Measurements from ENCODE around the gene RNF25.

Gene RNF25

GRCh38 chr2:218622606-218623365 lies 49.0 kb downstream of the RNF25 start:
- DNase-seq: no peak

DNA sequence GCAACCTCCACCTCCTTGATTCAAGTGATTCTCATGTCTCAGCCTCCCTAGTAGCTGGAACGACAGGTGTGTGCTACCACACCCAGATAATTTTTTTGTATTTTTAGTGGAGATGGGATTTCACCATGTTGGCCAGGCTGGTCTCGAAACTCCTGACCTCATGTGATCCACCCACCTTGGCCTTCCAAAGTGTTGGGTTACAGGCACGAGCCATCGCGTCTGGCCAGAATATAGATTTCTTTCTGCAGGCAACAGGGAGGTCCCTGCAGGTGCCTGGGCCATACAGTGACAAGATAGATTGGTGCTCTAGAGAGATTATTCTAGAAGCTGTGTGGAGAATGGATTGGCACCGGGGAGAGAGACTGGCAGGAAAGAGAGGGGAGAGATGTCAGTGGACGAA lies 50.8 kb downstream of the RNF25 start:
- DNase-seq: no peak

DNA sequence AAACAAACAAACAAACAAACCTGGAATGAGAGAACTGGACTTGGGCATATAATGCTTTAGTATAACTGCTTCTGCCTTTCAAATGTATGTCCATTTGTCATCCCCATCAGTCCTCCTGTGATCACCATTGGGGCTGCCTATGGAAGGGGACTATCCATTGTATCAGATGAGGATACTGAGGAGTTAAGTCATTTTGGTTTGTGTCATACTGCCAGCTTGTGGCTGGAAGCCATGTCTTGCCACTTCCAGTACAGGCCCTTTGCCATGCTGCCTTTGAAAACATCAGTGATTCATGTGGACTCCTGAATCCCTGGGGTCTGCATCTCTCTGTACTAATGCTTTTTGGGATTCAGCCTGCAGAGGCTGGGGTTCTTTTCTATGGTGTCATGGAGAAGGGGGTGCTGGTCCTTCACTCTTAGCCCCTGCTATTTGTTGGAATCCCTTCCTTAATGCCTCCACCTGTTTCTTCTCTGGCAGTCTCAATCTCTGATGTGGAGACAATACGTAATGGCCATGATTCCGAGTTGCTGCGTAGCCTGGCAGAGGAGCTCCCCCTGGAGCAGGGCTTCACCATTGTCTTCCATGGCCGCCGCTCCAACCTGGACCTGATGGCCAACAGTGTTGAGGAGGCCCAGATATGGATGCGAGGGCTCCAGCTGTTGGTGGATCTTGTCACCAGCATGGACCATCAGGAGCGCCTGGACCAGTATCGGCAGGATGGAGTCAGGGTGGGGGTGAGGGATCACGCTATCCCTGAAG lies 53.5 kb downstream of the RNF25 start:
- no peak for DNase-seq

DNA sequence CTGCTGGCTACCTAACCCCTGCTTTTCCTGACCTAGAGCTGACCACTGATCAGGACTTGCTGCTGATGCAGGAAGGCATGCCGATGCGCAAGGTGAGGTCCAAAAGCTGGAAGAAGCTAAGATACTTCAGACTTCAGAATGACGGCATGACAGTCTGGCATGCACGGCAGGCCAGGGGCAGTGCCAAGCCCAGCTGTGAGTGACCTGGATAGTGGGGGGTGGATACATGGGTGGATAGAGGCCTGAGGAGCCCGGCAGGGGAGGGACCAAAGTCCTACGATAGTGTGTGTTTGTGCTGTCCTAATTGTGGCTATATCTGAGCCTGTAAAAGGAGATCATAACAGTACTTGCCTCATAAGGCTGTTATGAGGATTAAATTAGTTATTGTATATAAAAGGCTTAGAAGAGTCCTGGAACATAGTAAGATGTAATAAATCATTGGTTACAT lies 55.9 kb downstream of the RNF25 start:
- DNase-seq: no peak
